GM12878 (cell line): Measurements from ENCODE around the gene ATP5PD. TPM values are rescaled to one million over a fixed set of nuclear protein-coding genes. Genes with fewer than 3 reads are reported as not detected.
"Not testable (repeated sequence)": the region's sequence is repeated elsewhere in the genome, so short reads cannot be mapped to it uniquely, and the experiment has no call there.

Experiments used
- ATAC-seq: fragments of 200-7000 bp; cut with Tn5 transposase; 3 replicates; pipeline ENCODE4 v1.9.1; 2020; ENCODE audit warnings: mild to moderate bottlenecking, moderate library complexity
- BruUV-seq: library from RNA; stranded (reverse); fragments of 400-500 nt; replicated peaks from 2 replicates; lab custom pipeline; 2021; lab: Mats Ljungman, UMichigan
- CTCF ChIA-PET: fragments of 300-600 bp; sonication (Branson Sonifier 250); formaldehyde crosslinking; extraction: SDS; loops from one replicate; lab custom pipeline; 2021; ENCODE audit warnings: inconsistent platforms; lab: Yijun Ruan, JAX
- POLR2A ChIA-PET: fragments of 350-600 bp; formaldehyde crosslinking; extraction: SDS; loops from one replicate; lab custom pipeline; 2021; ENCODE audit warnings: inconsistent platforms; lab: Charles Lee
- RAD21 ChIA-PET: fragments of 300-600 bp; sonication (Branson Sonifier 250); formaldehyde crosslinking; loops from one replicate; lab custom pipeline; 2023; ENCODE audit warnings: antibody characterized with exemption; ENCODE audit not compliant: unreplicated experiment; lab: Charles Lee
- SMC1A ChIA-PET: fragments of 300-600 bp; sonication (Branson Sonifier 250); formaldehyde crosslinking; loops from one replicate; lab custom pipeline; 2023; ENCODE audit not compliant: unreplicated experiment, uncharacterized antibody; lab: Charles Lee
- DNase-seq: peaks from one replicate; pipeline ENCODE4 v3.0.0-alpha.2; 2011; ENCODE audit warnings: low read depth, low spot score
- FAIRE-seq: peaks from 3 replicates; lab custom pipeline; 2011; peaks lifted over from hg19 to GRCh38; lab: Jason Lieb, UNC
- H2AFZ ChIP-seq: 2 replicates; pipeline ENCODE4 v1.6.0; 2011; ENCODE audit warnings: low read depth, low read length, control low read depth; ENCODE audit not compliant: control insufficient read depth
- H3K27ac ChIP-seq: 2 replicates; pipeline ENCODE4 v1.5.1; 2011; ENCODE audit warnings: control low read depth; ENCODE audit not compliant: control insufficient read depth, insufficient read depth
- H3K27me3 ChIP-seq, 2 experiments: replicated peaks in 1 of 2; 2 replicates each; pipeline versions ENCODE4 v1.6.0 to v1.6.1; 2011; ENCODE audit warnings: low read length in 1 of 2; ENCODE audit not compliant: control insufficient read depth in 2 of 2, insufficient read depth in 2 of 2
- H3K36me3 ChIP-seq, 2 experiments: 2 replicates each; pipeline ENCODE4 v1.5.1; 2011; ENCODE audit warnings: low read length in 1 of 2; ENCODE audit not compliant: control insufficient read depth in 2 of 2, insufficient read depth in 2 of 2
- H3K4me1 ChIP-seq: 2 replicates; pipeline ENCODE4 v1.6.1; 2011; ENCODE audit warnings: mild to moderate bottlenecking, low read length, moderate library complexity, mixed read lengths; ENCODE audit not compliant: control insufficient read depth, insufficient read depth
- H3K4me2 ChIP-seq: 2 replicates; pipeline ENCODE4 v1.6.0; 2011; ENCODE audit warnings: control low read depth; ENCODE audit not compliant: control insufficient read depth, insufficient read depth
- H3K4me3 ChIP-seq: fragments of 200-600 bp; sonication (generic); 2 replicates; pipeline ENCODE4 v1.5.1; 2016
- H3K79me2 ChIP-seq: 2 replicates; pipeline ENCODE4 v1.6.0; 2011; ENCODE audit warnings: low read length; ENCODE audit not compliant: control insufficient read depth, insufficient read depth
- H3K9ac ChIP-seq: 2 replicates; pipeline ENCODE4 v1.8.0; 2011; ENCODE audit warnings: low read length, control low read depth, mixed read lengths; ENCODE audit not compliant: control insufficient read depth, insufficient read depth
- H3K9me3 ChIP-seq: replicated peaks from 3 replicates; pipeline ENCODE4 v1.5.1; 2011; ENCODE audit warnings: mild to moderate bottlenecking, low read length; ENCODE audit not compliant: control insufficient read depth, insufficient read depth
- H4K20me1 ChIP-seq: 2 replicates; pipeline ENCODE4 v1.6.0; 2011; ENCODE audit not compliant: control insufficient read depth, insufficient read depth
- ELK1 ChIP-seq: IDR thresholded peaks from 2 replicates; pipeline ENCODE4 v1.6.1; 2012; ENCODE audit warnings: low read depth, low read length, improper control_type of control experiment
- HDGF ChIP-seq: fragments of 450-650 bp; IDR thresholded peaks from 2 replicates; pipeline ENCODE4 v1.6.1; 2016; ENCODE audit warnings: antibody characterized with exemption
- KLF5 ChIP-seq: fragments of 450-650 bp; IDR thresholded peaks from 2 replicates; pipeline ENCODE4 v1.6.1; 2014; ENCODE audit warnings: mild to moderate bottlenecking; ENCODE audit not compliant: partially characterized antibody
- MXI1 ChIP-seq: fragments of 150-350 bp; IDR thresholded peaks from 2 replicates; pipeline ENCODE4 v1.6.1; 2011; ENCODE audit warnings: low read depth, mild to moderate bottlenecking, inconsistent platforms, low read length, improper control_type of control experiment
- NKRF ChIP-seq: fragments of 450-650 bp; conservative IDR thresholded peaks from 2 replicates; pipeline ENCODE4 v1.6.1; 2017; ENCODE audit warnings: mild to moderate bottlenecking, moderate library complexity
- PKNOX1 ChIP-seq: fragments of 450-650 bp; IDR thresholded peaks from 2 replicates; pipeline ENCODE4 v1.6.1; 2016; ENCODE audit warnings: mild to moderate bottlenecking
- WGBS: methylation state at CpG from one replicate; pipeline ENCODE4 v1.1.6; 2016; ENCODE audit warnings: low lambda C conversion rate; ENCODE audit not compliant: insufficient replicate concordance, insufficient coverage; ENCODE audit errors: missing lambda C conversion rate; 5-methylcytosine and 5-hydroxymethylcytosine counted together
- in situ Hi-C: fragments of 300-500 bp; cut with MboI; formaldehyde crosslinking; loops from 9 replicates; pipeline ENCODE4 v1.14.3; 2018; ENCODE audit warnings: mixed read lengths
- intact Hi-C: fragments of 100-400 bp; cut with micrococcal nuclease; formaldehyde crosslinking; loops from one replicate; pipeline ENCODE4 v1.14.2; 2022; ENCODE audit not compliant: unreplicated experiment
- polyA plus RNA-seq, 11 experiments: library from polyadenylated mRNA; depleted of rRNA in 4 of 11; unstranded in 6 of 11; stranded (reverse) in 5 of 11; fragments of >200 nt; fragmentation: Nextera tagmentation in 4 of 11; fragmentation: Illumina TruSeq in 1 of 11; extraction: Ambion mirVana in 4 of 11; extraction: Trizol in 1 of 11; gene quantifications; 1 replicate in 1 of 11; 2 replicates in 10 of 11; pipeline versions ENCODE4 v1.2.1 to v1.2.3, GENCODE V29; 2011 to 2016; ENCODE audit warnings: inconsistent platforms in 2 of 11, missing spikeins in 2 of 11, low read depth in 1 of 11
- total RNA-seq, 4 experiments: library from RNA; depleted of rRNA in 3 of 4; stranded (reverse); fragments of >200 nt in 3 of 4; fragmentation: Illumina TruSeq in 1 of 4; extraction: Trizol in 1 of 4; gene quantifications; 2 replicates each; pipeline versions ENCODE4 v1.2.1 to v1.2.3, GENCODE V29; 2013 to 2021

ATP5PD gene
- total and polyA plus RNA-seq, 10 of the 15 experiments (the other 5 are each of a cell fraction or from before 2014, with no cell fraction given), result 172 to 772 (median 321) TPM

- H3K4me1 ChIP-seq, result peaks cover 3% of the 10 kb centered on the region
- H3K9ac ChIP-seq, result peak overlapping the region; percentile 80
- no peaks in the 10 kb centered on the region; a peak in 1 of 4 replicates for H3K36me3 ChIP-seq
- CTCF ChIA-PET, result interaction anchor here (1.2 to 2.7 kb wide), 5 partner anchors 12 to 86 kb away, joined by 3 to 16 read pairs (median 5); partner anchors contain the start of gene MRPL58
- peaks cover 22% of the 10 kb centered on the region for H3K79me2 ChIP-seq
- POLR2A ChIA-PET, result interaction anchor here (0.9 to 1.8 kb wide), 9 partner anchors 9 to 202 kb away, joined by 3 to 7 read pairs (median 3); partner anchors contain the start of genes CDR2L, FDXR and MRPL58
- H3K4me3 ChIP-seq, result peak overlapping the region; percentile 97
- no TSS peak for BruUV-seq
- FAIRE-seq (no peak), DNase-seq (no peak), ATAC-seq (no peak)
- WGBS, result 3% methylated on average over 21 of the region's 38 CpGs
- H3K4me2 ChIP-seq, result peak overlapping the region; percentile 87
- H4K20me1 ChIP-seq, result no peaks in the 10 kb centered on the region
- H3K27me3 ChIP-seq, result no peaks in the 10 kb centered on the region
- SMC1A ChIA-PET, result interaction anchor here (1.0 to 2.5 kb wide), 5 partner anchors 15 to 86 kb away, joined by 4 to 11 read pairs (median 5); partner anchors contain the start of gene MRPL58
- in situ Hi-C loops, result no loop called here
- H3K27ac ChIP-seq, result peak overlapping the region; percentile 64; the same call in 1 of the 2 replicates
- intact Hi-C loops, result loop anchor here (1.0 kb wide), 1 partner anchor 13 kb away; no protein-coding TSS in a partner anchor
- H2AFZ ChIP-seq, result peak overlapping the region; percentile 65
- H3K9me3 ChIP-seq, result no peaks in the 10 kb centered on the region
- RAD21 ChIA-PET, result interaction anchor here (0.5 to 4.3 kb wide), 5 partner anchors 37 to 86 kb away, joined by 4 to 22 read pairs (median 5); no protein-coding TSS in a partner anchor
- TF ChIP-seq NKRF (peak; percentile 52; the same call in 1 of the 2 replicates), PKNOX1 (no peak), HDGF (peak; percentile 38; the same call in 1 of the 2 replicates), ELK1 (no peak), MXI1 (no peak), KLF5 (no peak)
Measured at GRCh38 chr17:75047398-75048098, 779 bp upstream of the ATP5PD start.

- POLR2A ChIA-PET, result interaction anchor here (0.9 to 1.8 kb wide), 2 partner anchors 12 to 33 kb away, joined by 4 read pairs; no protein-coding TSS in a partner anchor
- Histone ChIP-seq H2AFZ (peak overlapping the region; percentile 67; the same call in 1 of the 2 replicates), H3K4me3 (peak overlapping the region; percentile 97), H3K79me2 (peaks cover 22% of the 10 kb centered on the region), H3K27ac (peak overlapping the region; percentile 71), H3K4me2 (peak overlapping the region; percentile 65), H3K9ac (peak overlapping the region; percentile 78)
- DNase-seq, H3K36me3 ChIP-seq, H3K27me3 ChIP-seq, FAIRE-seq, H4K20me1 ChIP-seq, H3K9me3 ChIP-seq, BruUV-seq, intact Hi-C loops, ATAC-seq, in situ Hi-C loops, H3K4me1 ChIP-seq: not testable (repeated sequence)
- SMC1A ChIA-PET, result interaction anchor here (1.5 kb wide), 1 partner anchor 12 kb away, joined by 3 read pairs; no protein-coding TSS in a partner anchor
- RAD21 ChIA-PET, result interaction anchor here (0.5 to 4.3 kb wide), 2 partner anchors 85 to 371 kb away, joined by 3 to 22 read pairs; no protein-coding TSS in a partner anchor
- CTCF ChIA-PET, result interaction anchor here (0.9 to 1.5 kb wide), 3 partner anchors 11 to 84 kb away, joined by 3 to 7 read pairs (median 4); no protein-coding TSS in a partner anchor
- WGBS, result 9% methylated on average over 25 of the region's 25 CpGs
Measured at GRCh38 chr17:75045946-75046406, 793 bp downstream of the ATP5PD start.
